Right lobe of liver (tissue), 4 donors: Measurements from ENCODE around the gene TIGD1.

Experiments used
- POLR2A ChIP-seq: fragments of 450-650 bp; IDR thresholded peaks from one replicate; pipeline ENCODE4 v1.6.1; 2017; ENCODE audit warnings: antibody characterized with exemption, mild to moderate bottlenecking
- TF ChIP-seq, protein P1 (sequence below), 4 donors: fragments of 200-600 bp in 3 of 4; fragments of 450-650 bp in 1 of 4; IDR thresholded peaks; one replicate each; pipeline versions ENCODE4 v1.5.1 to v1.8.0; 2016 to 2022; ENCODE audit warnings: antibody characterized with exemption in 4 of 4, mild to moderate bottlenecking in 2 of 4
- donor health status: DM: no; HTN: no; CAD: no.
- donor health status: DM: no; HTN: no; CAD: no.
- donor health status: DM: no; HTN: yes; CAD: no.

DNA sequence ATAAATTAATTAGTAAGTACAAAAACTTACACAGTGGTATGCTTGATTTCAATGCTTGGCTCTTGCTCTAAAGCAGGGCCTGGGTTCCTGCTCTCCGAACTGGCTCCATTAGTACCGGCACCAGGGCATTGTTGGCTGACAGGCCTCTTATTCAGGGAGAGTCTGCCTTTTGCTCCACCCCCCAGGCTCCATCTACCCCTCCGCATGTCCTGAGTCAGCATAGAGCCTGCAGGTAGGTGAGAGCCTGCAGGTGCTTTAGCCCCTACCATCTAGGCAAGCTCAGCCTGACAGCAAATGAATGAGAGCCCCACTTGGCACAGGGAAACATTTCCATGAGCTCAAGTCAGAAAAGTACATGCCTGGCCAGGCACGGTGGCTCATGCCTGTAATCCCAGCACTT lies 47.9 kb upstream of the TIGD1 start:
- TF ChIP-seq, protein P1, sequence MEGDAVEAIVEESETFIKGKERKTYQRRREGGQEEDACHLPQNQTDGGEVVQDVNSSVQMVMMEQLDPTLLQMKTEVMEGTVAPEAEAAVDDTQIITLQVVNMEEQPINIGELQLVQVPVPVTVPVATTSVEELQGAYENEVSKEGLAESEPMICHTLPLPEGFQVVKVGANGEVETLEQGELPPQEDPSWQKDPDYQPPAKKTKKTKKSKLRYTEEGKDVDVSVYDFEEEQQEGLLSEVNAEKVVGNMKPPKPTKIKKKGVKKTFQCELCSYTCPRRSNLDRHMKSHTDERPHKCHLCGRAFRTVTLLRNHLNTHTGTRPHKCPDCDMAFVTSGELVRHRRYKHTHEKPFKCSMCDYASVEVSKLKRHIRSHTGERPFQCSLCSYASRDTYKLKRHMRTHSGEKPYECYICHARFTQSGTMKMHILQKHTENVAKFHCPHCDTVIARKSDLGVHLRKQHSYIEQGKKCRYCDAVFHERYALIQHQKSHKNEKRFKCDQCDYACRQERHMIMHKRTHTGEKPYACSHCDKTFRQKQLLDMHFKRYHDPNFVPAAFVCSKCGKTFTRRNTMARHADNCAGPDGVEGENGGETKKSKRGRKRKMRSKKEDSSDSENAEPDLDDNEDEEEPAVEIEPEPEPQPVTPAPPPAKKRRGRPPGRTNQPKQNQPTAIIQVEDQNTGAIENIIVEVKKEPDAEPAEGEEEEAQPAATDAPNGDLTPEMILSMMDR (IDR thresholded peaks at IDR 0.05): no peak
- no peak for TF ChIP-seq POLR2A
